Lower leg skin (tissue), 3 donors: ENCODE measurements around the gene CSPG5.

Experiments
- POLR2A ChIP-seq, 2 donors: fragments of 450-650 bp; IDR thresholded peaks; one replicate each; pipeline ENCODE4 v1.6.1; 2016 to 2017; ENCODE audit warnings: antibody characterized with exemption in 2 of 2, mild to moderate bottlenecking in 1 of 2, moderate library complexity in 1 of 2
- TF ChIP-seq, protein P1 (sequence below), 3 donors: fragments of 450-650 bp; IDR thresholded peaks; one replicate each; pipeline ENCODE4 v1.5.1; 2016; ENCODE audit warnings: antibody characterized with exemption in 3 of 3, mild to moderate bottlenecking in 3 of 3, moderate library complexity in 2 of 3

GRCh38 chr3:47579875-47580274, 1.2 kb upstream of the CSPG5 start:
- TF ChIP-seq, protein P1, sequence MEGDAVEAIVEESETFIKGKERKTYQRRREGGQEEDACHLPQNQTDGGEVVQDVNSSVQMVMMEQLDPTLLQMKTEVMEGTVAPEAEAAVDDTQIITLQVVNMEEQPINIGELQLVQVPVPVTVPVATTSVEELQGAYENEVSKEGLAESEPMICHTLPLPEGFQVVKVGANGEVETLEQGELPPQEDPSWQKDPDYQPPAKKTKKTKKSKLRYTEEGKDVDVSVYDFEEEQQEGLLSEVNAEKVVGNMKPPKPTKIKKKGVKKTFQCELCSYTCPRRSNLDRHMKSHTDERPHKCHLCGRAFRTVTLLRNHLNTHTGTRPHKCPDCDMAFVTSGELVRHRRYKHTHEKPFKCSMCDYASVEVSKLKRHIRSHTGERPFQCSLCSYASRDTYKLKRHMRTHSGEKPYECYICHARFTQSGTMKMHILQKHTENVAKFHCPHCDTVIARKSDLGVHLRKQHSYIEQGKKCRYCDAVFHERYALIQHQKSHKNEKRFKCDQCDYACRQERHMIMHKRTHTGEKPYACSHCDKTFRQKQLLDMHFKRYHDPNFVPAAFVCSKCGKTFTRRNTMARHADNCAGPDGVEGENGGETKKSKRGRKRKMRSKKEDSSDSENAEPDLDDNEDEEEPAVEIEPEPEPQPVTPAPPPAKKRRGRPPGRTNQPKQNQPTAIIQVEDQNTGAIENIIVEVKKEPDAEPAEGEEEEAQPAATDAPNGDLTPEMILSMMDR (IDR thresholded peaks at IDR 0.05) = no peak
- no peak for TF ChIP-seq POLR2A (IDR thresholded peaks at IDR 0.05)
